Measurements from ENCODE around the gene P3H3.

Gene P3H3

DNA sequence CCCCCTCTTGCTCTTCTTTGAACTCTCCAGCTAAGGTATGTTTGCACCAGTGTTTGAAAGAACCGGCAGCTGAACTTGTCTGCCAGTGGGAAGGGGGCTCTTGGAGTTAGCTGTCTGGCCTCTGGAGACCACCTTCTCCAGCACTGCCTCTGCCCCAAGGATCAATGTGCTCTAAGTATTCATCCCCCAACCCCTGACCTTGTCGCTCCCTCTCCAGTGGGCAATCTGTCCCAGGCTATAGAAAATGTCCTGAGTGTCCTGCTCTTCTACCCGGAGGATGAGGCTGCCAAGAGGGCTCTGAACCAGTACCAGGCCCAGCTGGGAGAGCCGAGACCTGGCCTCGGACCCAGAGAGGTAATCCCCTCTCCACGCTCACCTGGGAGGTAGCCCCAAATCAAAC lies 2.8 kb downstream of the P3H3 start:
- H3K9me3 ChIP-seq (ENCODE audit: severe bottlenecking) = no peaks in the 10 kb centered on the region
- no peak for TF ChIP-seq CTCF (IDR thresholded peaks at IDR 0.05; ENCODE audit: low read depth, low read length)
- no peak for DNase-seq
- peaks cover 74% of the 10 kb centered on the region for H3K36me3 ChIP-seq
- H3K4me3 ChIP-seq (ENCODE audit: low read depth, low read length) = no peak overlapping the region
- H3K27ac ChIP-seq = peak overlapping the region; percentile 36; the same call in 1 of the 2 replicates
- no peaks in the 10 kb centered on the region for H3K27me3 ChIP-seq (ENCODE audit: insufficient read depth, low read depth, severe bottlenecking)

DNA sequence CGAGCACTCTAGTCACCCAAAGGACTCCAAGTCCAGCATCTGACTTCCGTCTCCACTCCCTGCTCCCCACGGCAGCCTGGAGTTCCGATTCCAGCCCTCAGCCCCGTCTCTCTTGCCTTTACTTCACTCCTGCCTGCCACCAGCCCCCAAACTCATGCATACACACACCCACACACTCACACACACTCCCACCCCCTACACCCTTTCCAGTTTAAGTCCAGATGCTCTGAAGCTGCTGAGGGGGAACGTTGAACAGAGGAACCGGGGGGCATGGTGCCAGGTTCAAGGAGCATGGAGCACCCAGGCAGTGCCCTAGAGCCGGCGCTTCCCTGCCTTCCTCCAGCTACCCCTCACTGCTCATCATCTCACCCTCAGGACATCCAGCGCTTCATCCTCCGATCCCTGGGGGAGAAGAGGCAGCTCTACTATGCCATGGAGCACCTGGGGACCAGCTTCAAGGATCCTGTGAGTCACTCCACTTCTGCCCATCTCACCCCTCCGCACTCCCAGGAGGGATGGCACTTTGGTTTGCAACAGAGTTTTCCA lies 3.3 kb downstream of the P3H3 start:
- DNase-seq = peak; percentile 4
- no peak overlapping the region for H3K4me3 ChIP-seq (ENCODE audit: low read depth, low read length)
- no peaks in the 10 kb centered on the region for H3K27me3 ChIP-seq (ENCODE audit: insufficient read depth, low read depth, severe bottlenecking)
- H3K27ac ChIP-seq = no peak overlapping the region; the same call in 1 of the 2 replicates
- H3K36me3 ChIP-seq = peaks cover 74% of the 10 kb centered on the region
- no peak for TF ChIP-seq CTCF (IDR thresholded peaks at IDR 0.05; ENCODE audit: low read depth, low read length)
- no peaks in the 10 kb centered on the region for H3K9me3 ChIP-seq (ENCODE audit: severe bottlenecking)

DNA sequence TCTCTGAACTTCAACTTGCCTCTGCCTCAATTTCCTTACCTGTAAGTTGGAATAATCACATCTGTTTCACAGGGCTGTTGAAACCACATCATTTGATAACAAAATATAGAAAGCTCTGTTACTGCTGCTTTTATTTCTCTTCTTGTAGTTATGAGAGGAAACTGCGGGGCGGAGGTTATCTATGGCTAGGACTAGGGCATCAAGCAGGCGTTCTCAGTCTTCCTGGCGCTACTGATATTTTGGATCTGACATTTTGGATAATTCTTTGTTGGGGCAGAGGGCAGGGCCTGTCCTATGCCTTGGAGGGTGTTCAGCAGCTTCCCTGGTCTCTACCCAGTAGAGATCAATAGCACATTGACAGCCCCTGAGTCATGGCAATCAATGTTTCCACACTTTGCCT lies 3.9 kb downstream of the P3H3 start:
- Histone ChIP-seq H3K9me3 (ENCODE audit: severe bottlenecking) (no peaks in the 10 kb centered on the region), H3K36me3 (peaks cover 74% of the 10 kb centered on the region), H3K4me3 (ENCODE audit: low read depth, low read length) (no peak overlapping the region), H3K27ac (no peak overlapping the region), H3K27me3 (ENCODE audit: insufficient read depth, low read depth, severe bottlenecking) (no peaks in the 10 kb centered on the region)
- DNase-seq = no peak
- TF ChIP-seq CTCF (IDR thresholded peaks at IDR 0.05; ENCODE audit: low read depth, low read length) = no peak

- no peak for TF ChIP-seq CTCF (IDR thresholded peaks at IDR 0.05; ENCODE audit: low read depth, low read length)
- 0 out of 2 replicates have a peak overlapping the region, but pooled peaks have one; percentile 10 for H3K27ac ChIP-seq
- no peak overlapping the region for H3K4me3 ChIP-seq (ENCODE audit: low read depth, low read length)
- H3K36me3 ChIP-seq = peaks cover 85% of the 10 kb centered on the region
- no peaks in the 10 kb centered on the region for H3K9me3 ChIP-seq (ENCODE audit: severe bottlenecking)
- DNase-seq = peak; percentile 7
- H3K27me3 ChIP-seq (ENCODE audit: insufficient read depth, low read depth, severe bottlenecking) = no peaks in the 10 kb centered on the region
Measured at GRCh38 chr12:6833189-6833890, 5.1 kb downstream of the P3H3 start.

GRCh38 chr12:6834254-6834653 lies 6.0 kb downstream of the P3H3 start:
- Histone ChIP-seq H3K9me3 (ENCODE audit: severe bottlenecking) (no peaks in the 10 kb centered on the region), H3K36me3 (peaks cover 89% of the 10 kb centered on the region), H3K27ac (peak overlapping the region; percentile 27; the same call in 1 of the 2 replicates), H3K27me3 (ENCODE audit: insufficient read depth, low read depth, severe bottlenecking) (no peaks in the 10 kb centered on the region), H3K4me3 (ENCODE audit: low read depth, low read length) (no peak overlapping the region)
- TF ChIP-seq CTCF (IDR thresholded peaks at IDR 0.05; ENCODE audit: low read depth, low read length) = no peak
- DNase-seq = no peak
